RWPE2 (cell line): Measurements from ENCODE around the gene C15orf40.
A peak's percentile ranks its signal among the peaks of the same experiment; 100 is the strongest.

ENCODE experiments used
- ATAC-seq: fragments of 200-7000 bp; cut with Tn5 transposase; 3 replicates; pipeline ENCODE4 v1.9.1; 2021; ENCODE audit warnings: low read depth
- DNase-seq: peaks from one replicate; pipeline ENCODE4 v3.0.0-alpha.2; 2020; ENCODE audit warnings: low spot score
- H3K27ac ChIP-seq: fragments of 450-650 bp; 2 replicates; pipeline ENCODE4 v1.5.1; 2017; ENCODE audit warnings: mild to moderate bottlenecking; ENCODE audit not compliant: poor library complexity, severe bottlenecking
- H3K27me3 ChIP-seq: fragments of 250-450 bp; sonication (Bioruptor Pico); 2 replicates; pipeline ENCODE4 v1.5.1; 2021; ENCODE audit warnings: mild to moderate bottlenecking, moderate library complexity; ENCODE audit not compliant: insufficient read depth, poor library complexity, severe bottlenecking
- H3K36me3 ChIP-seq: fragments of 250-450 bp; sonication (Bioruptor Pico); 2 replicates; pipeline ENCODE4 v1.5.1; 2020; ENCODE audit warnings: low read depth, mild to moderate bottlenecking, moderate library complexity
- H3K4me1 ChIP-seq: fragments of 250-450 bp; sonication (Bioruptor Pico); 2 replicates; pipeline ENCODE4 v1.5.1; 2021; ENCODE audit warnings: mild to moderate bottlenecking, moderate library complexity; ENCODE audit not compliant: insufficient read depth, poor library complexity, severe bottlenecking
- H3K4me3 ChIP-seq: fragments of 250-450 bp; sonication (Bioruptor Pico); 2 replicates; pipeline ENCODE4 v1.5.1; 2021; ENCODE audit warnings: mild to moderate bottlenecking, moderate library complexity; ENCODE audit not compliant: severe bottlenecking
- H3K9me3 ChIP-seq: fragments of 250-450 bp; sonication (Bioruptor Pico); 2 replicates; pipeline ENCODE4 v1.5.1; 2021; ENCODE audit warnings: mild to moderate bottlenecking, moderate library complexity; ENCODE audit not compliant: severe bottlenecking
- CTCF ChIP-seq: fragments of 450-650 bp; IDR thresholded peaks from one replicate; pipeline ENCODE4 v1.5.1; 2017; ENCODE audit warnings: mild to moderate bottlenecking, moderate library complexity; ENCODE audit not compliant: poor library complexity, severe bottlenecking

The C15orf40 gene

GRCh38 chr15:82946155-82946701, 65.2 kb downstream of the C15orf40 start:
- Histone ChIP-seq H3K27ac (no peak overlapping the region), H3K9me3 (no peaks in the 10 kb centered on the region), H3K4me3 (no peak overlapping the region), H3K36me3 (no peaks in the 10 kb centered on the region), H3K4me1 (peaks cover 29% of the 10 kb centered on the region), H3K27me3 (no peaks in the 10 kb centered on the region)
- no peak for TF ChIP-seq CTCF
- DNase-seq (no peak), ATAC-seq (no peak)

GRCh38 chr15:82945326-82945725, 66.1 kb downstream of the C15orf40 start:
- Histone ChIP-seq H3K27ac (no peak overlapping the region), H3K4me3 (no peak overlapping the region), H3K4me1 (peaks cover 24% of the 10 kb centered on the region), H3K27me3 (no peaks in the 10 kb centered on the region), H3K36me3 (no peaks in the 10 kb centered on the region), H3K9me3 (no peaks in the 10 kb centered on the region)
- no peak for DNase-seq
- ATAC-seq, result no peak
- TF ChIP-seq CTCF, result no peak

- H3K4me1 ChIP-seq, result peaks cover 24% of the 10 kb centered on the region
- no peak for DNase-seq
- no peak overlapping the region for H3K4me3 ChIP-seq
- no peak overlapping the region for H3K27ac ChIP-seq
- ATAC-seq, result peak; percentile 38; the same call in 2 of the 3 replicates
- TF ChIP-seq CTCF, result no peak
- no peaks in the 10 kb centered on the region for H3K9me3 ChIP-seq
- H3K36me3 ChIP-seq, result no peaks in the 10 kb centered on the region
- no peaks in the 10 kb centered on the region for H3K27me3 ChIP-seq
These were observed 66.6 kb downstream of the C15orf40 start for GRCh38 chr15:82944821-82945220.

GRCh38 chr15:82944056-82944455, 67.4 kb downstream of the C15orf40 start:
- peaks cover 24% of the 10 kb centered on the region for H3K4me1 ChIP-seq
- no peak for ATAC-seq
- TF ChIP-seq CTCF, result no peak

GRCh38 chr15:82943176-82943575, 68.3 kb downstream of the C15orf40 start:
- DNase-seq (no peak), ATAC-seq (peak; percentile 11; the same call in 2 of the 3 replicates)
- peak overlapping the region; percentile 13 for H3K27ac ChIP-seq
- no peak for TF ChIP-seq CTCF
- no peak overlapping the region for H3K4me3 ChIP-seq
- H3K27me3 ChIP-seq, result no peaks in the 10 kb centered on the region
- H3K36me3 ChIP-seq, result no peaks in the 10 kb centered on the region
- H3K9me3 ChIP-seq, result no peaks in the 10 kb centered on the region
- peaks cover 24% of the 10 kb centered on the region for H3K4me1 ChIP-seq

More at GRCh38 chr15:82944056-82944455, 67.4 kb downstream of the C15orf40 start:
- no peak for DNase-seq
- Histone ChIP-seq H3K4me3 (no peak overlapping the region), H3K36me3 (no peaks in the 10 kb centered on the region), H3K27ac (no peak overlapping the region), H3K9me3 (no peaks in the 10 kb centered on the region), H3K27me3 (no peaks in the 10 kb centered on the region)
